Measurements from ENCODE around the gene C1QTNF9B. TPM values are rescaled to one million over a fixed set of nuclear protein-coding genes. Genes with fewer than 3 reads are reported as not detected.

The C1QTNF9B gene
- total and polyA plus RNA-seq, 2 of the 8 experiments (the other 6 are each of a cell fraction or from before 2014, with no cell fraction given): 0.11 TPM; not detected in 1

DNA sequence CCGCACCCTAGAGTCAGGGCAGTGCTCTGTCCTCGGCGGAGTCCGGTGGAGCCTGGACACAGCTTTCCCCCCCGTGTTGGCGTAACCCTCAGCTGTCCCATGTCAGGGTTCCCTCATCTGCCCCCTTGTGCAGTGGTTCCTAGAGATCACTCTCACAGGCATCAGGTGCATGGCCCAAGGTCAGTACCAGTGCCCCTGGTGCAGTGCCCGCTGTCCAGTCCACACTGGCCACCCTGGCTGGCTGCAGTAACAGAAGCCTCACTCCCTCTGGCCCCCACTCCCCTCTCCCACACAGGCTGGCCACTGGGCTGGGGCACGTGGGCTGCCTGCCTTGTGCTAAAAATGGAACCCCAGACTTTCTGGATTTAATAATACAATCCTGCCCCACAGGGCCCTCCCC, 49.6 kb upstream of the C1QTNF9B start:
- Histone ChIP-seq H3K9ac (replicated peaks in 1 of 4; ENCODE audit: extremely low read depth in 1 of 4, low read depth in 3 of 4, low read length in 3 of 4) (no peak overlapping the region), H3K79me1 (ENCODE audit: low read depth, low read length) (no peaks in the 10 kb centered on the region), H4K91ac (replicated peaks; ENCODE audit: insufficient read length, low read length) (no peak overlapping the region), H4K5ac (ENCODE audit: insufficient read length, low read depth, low read length) (no peak overlapping the region), H3K4me3 (ENCODE audit: extremely low read depth in 1 of 4, insufficient read depth in 2 of 4, low read depth in 3 of 4, low read length in 4 of 4) (no peak overlapping the region), H3K4me2 (ENCODE audit: insufficient read depth in 1 of 2, low read depth in 2 of 2, low read length in 2 of 2) (no peak overlapping the region), H2AK5ac (ENCODE audit: low read depth, low read length) (no peak overlapping the region), H4K8ac (ENCODE audit: extremely low read depth, insufficient read depth, low read length) (0 out of 2 replicates have a peak overlapping the region, but pooled peaks have one; percentile 35), H3K23me2 (ENCODE audit: low read depth, low read length) (no peaks in the 10 kb centered on the region), H2AFZ (ENCODE audit: low read length) (no peak overlapping the region), H3K56ac (replicated peaks; ENCODE audit: insufficient read length, low read depth, low read length) (no peak overlapping the region), H2BK120ac (replicated peaks; ENCODE audit: low read depth, low read length) (no peak overlapping the region), H3K18ac (ENCODE audit: extremely low read depth, low read length) (no peak overlapping the region), H2BK5ac (ENCODE audit: low read depth, low read length) (no peak overlapping the region), H3K4ac (replicated peaks; ENCODE audit: insufficient read length, low read depth, low read length) (no peak overlapping the region), H3K14ac (ENCODE audit: insufficient read length) (no peak overlapping the region), H2BK20ac (ENCODE audit: low read length) (no peak overlapping the region), H2BK12ac (ENCODE audit: low read depth, low read length) (no peak overlapping the region), H2BK15ac (ENCODE audit: low read length) (no peak overlapping the region), H3K27me3 (replicated peaks in 1 of 4; ENCODE audit: control insufficient read depth in 3 of 4, extremely low read depth in 1 of 4, insufficient read depth in 3 of 4, low read length in 3 of 4) (no peaks in the 10 kb centered on the region), H3K36me3 (ENCODE audit: control insufficient read depth in 2 of 4, insufficient read depth in 4 of 4, low read length in 3 of 4) (no peaks in the 10 kb centered on the region), H3K4me1 (replicated peaks in 1 of 4; ENCODE audit: control insufficient read depth in 3 of 4, insufficient read depth in 4 of 4, low read length in 3 of 4) (no peaks in the 10 kb centered on the region), H3K9me3 (ENCODE audit: insufficient read depth in 2 of 2, low read depth in 1 of 2, low read length in 1 of 2) (no peaks in the 10 kb centered on the region; a peak in 1 of 4 replicates), H3K79me2 (ENCODE audit: control insufficient read depth in 1 of 2, insufficient read depth in 2 of 2, low read length in 2 of 2) (no peaks in the 10 kb centered on the region), H3K23ac (ENCODE audit: insufficient read length) (no peak overlapping the region), H4K20me1 (replicated peaks in 1 of 2; ENCODE audit: control insufficient read depth in 1 of 2, insufficient read depth in 2 of 2, low read length in 2 of 2) (no peaks in the 10 kb centered on the region), H3K27ac (ENCODE audit: low read depth, low read length) (no peak overlapping the region)
- 96% methylated on average over 8 of the region's 8 CpGs; no CpG with 5 or more reads in 1 of the 2 experiments for whole genome bisulfite sequencing, 2 experiments (ENCODE audit: extremely low coverage in 1 of 2, insufficient coverage in 1 of 2, insufficient read length in 1 of 2, insufficient replicate concordance in 2 of 2, low coverage in 1 of 2, low lambda C conversion rate in 2 of 2, missing lambda C conversion rate in 1 of 2)
- DNase-seq (ENCODE audit: low read depth in 1 of 2, low spot score in 2 of 2) (no peak), FAIRE-seq (no peak)
- ChIA-PET CTCF (ENCODE audit: partially characterized antibody) (interaction anchor here (2.2 to 6.3 kb wide), 2 partner anchors 13 kb away, joined by 17 to 60 read pairs; no protein-coding TSS in a partner anchor), POLR2A (ENCODE audit: partially characterized antibody) (no interaction called here)
- TF ChIP-seq GTF2F1 (IDR thresholded peaks at IDR 0.05; ENCODE audit: borderline replicate concordance, low read depth, low read length) (no peak), JUND (IDR thresholded peaks at IDR 0.05; ENCODE audit: low read length) (no peak), ASH2L (IDR thresholded peaks at IDR 0.05; ENCODE audit: low read length) (no peak), SIX5 (IDR thresholded peaks at IDR 0.05; ENCODE audit: low read depth, low read length) (no peak), RXRA (IDR thresholded peaks at IDR 0.05; ENCODE audit: insufficient read depth, low read depth, low read length) (no peak), FOSL1 (IDR thresholded peaks at IDR 0.05; ENCODE audit: insufficient read depth, low read depth, low read length) (no peak), BCL11A (IDR thresholded peaks at IDR 0.05; ENCODE audit: low read depth in 2 of 2, low read length in 2 of 2) (no peak), HDAC6 (IDR thresholded peaks at IDR 0.05; ENCODE audit: low read depth, low read length) (no peak), PHF8 (conservative IDR thresholded peaks at IDR 0.05; ENCODE audit: low read depth, low read length) (no peak), SIRT6 (IDR thresholded peaks at IDR 0.05; ENCODE audit: low read length) (no peak), KDM1A (IDR thresholded peaks at IDR 0.05; ENCODE audit: borderline replicate concordance, low read length) (no peak), KDM5A (IDR thresholded peaks at IDR 0.05; ENCODE audit: low read length) (no peak), NANOG (IDR thresholded peaks at IDR 0.05; ENCODE audit: insufficient read depth, low read depth, low read length, poor library complexity, severe bottlenecking) (no peak)
- TF ChIP-seq, protein P1, sequence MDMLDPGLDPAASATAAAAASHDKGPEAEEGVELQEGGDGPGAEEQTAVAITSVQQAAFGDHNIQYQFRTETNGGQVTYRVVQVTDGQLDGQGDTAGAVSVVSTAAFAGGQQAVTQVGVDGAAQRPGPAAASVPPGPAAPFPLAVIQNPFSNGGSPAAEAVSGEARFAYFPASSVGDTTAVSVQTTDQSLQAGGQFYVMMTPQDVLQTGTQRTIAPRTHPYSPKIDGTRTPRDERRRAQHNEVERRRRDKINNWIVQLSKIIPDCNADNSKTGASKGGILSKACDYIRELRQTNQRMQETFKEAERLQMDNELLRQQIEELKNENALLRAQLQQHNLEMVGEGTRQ (IDR thresholded peaks at IDR 0.05; ENCODE audit: low read length): no peak
